ENCODE results near the gene ANAPC2.

The ANAPC2 gene

DNA sequence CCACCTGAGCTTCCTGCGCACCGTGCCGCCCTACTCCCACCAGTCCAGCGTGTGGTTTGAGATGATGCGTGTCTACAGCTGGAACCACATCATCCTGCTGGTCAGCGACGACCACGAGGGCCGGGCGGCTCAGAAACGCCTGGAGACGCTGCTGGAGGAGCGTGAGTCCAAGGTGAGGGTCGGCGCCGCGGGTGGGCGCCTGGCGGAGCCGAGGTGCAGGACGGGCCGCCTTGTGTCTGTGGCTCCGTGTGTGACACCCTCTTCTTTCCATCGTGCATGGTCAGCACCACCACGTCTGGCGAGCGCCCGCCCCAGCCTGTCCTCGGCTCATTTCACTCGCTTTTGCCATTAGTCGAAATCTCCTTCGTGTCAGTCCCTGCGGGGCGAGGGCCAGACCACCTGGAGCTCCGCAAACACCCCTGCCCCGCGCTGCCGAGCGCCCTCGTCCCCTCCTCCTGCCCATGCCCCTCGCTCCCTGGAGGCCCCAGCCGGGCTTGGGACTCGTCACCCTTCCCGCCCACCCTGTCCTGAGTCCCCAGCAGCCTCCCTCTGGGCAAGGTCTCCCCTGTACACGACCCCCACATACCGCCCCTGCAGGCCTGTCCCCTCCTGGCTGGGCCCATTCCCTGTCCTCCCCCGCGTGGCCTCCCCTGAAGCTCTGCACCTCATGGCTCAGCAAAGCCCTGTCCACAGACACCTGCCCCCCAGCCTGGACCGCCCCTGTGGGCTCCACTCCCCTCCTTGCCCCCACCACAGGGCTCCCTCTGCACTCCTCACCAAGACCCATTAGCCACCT lies 42.4 kb downstream of the ANAPC2 start:
- no peak overlapping the region for H3K27ac ChIP-seq
- no peak for DNase-seq
- H3K27me3 ChIP-seq (replicated peaks): peaks cover 6% of the 10 kb centered on the region
- no peak overlapping the region for H3K4me3 ChIP-seq (ENCODE audit: low read depth, low read length)
- in situ Hi-C loops (cut with HindIII; ENCODE audit: low pct_ligation_motif_present, low sequenced_read_pairs): no loop called here
- TF ChIP-seq, protein P1, sequence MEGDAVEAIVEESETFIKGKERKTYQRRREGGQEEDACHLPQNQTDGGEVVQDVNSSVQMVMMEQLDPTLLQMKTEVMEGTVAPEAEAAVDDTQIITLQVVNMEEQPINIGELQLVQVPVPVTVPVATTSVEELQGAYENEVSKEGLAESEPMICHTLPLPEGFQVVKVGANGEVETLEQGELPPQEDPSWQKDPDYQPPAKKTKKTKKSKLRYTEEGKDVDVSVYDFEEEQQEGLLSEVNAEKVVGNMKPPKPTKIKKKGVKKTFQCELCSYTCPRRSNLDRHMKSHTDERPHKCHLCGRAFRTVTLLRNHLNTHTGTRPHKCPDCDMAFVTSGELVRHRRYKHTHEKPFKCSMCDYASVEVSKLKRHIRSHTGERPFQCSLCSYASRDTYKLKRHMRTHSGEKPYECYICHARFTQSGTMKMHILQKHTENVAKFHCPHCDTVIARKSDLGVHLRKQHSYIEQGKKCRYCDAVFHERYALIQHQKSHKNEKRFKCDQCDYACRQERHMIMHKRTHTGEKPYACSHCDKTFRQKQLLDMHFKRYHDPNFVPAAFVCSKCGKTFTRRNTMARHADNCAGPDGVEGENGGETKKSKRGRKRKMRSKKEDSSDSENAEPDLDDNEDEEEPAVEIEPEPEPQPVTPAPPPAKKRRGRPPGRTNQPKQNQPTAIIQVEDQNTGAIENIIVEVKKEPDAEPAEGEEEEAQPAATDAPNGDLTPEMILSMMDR (IDR thresholded peaks at IDR 0.05; ENCODE audit: low read depth, low read length, missing control alignments): no peak
- no peaks in the 10 kb centered on the region for H3K36me3 ChIP-seq (replicated peaks)

DNA sequence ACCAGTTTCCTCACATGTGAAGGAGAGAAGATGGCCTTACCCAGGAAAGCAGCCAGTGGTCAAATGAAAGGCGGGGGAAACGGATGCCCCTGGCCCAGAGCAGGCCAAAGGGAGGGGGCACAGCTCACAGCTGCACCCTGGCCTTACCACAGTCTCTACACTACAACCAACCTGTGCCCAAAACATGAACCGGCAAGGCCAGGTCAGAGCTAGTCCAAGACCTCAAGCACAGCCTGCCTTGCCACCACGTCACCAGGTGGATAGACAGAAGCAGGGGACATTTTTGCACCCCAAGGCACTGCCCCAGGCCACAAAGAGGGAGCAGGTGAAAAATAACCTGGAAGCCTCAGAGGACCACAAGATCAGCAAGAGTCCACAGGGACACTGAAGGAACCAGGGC lies 44.9 kb downstream of the ANAPC2 start:
- no peak for DNase-seq
- in situ Hi-C loops (cut with HindIII; ENCODE audit: low pct_ligation_motif_present, low sequenced_read_pairs): no loop called here
- H3K36me3 ChIP-seq (replicated peaks): no peaks in the 10 kb centered on the region
- no peak overlapping the region for H3K27ac ChIP-seq
- H3K27me3 ChIP-seq (replicated peaks): peaks cover 30% of the 10 kb centered on the region
- no peak overlapping the region for H3K4me3 ChIP-seq (ENCODE audit: low read depth, low read length)
- TF ChIP-seq, protein P1 (IDR thresholded peaks at IDR 0.05; ENCODE audit: low read depth, low read length, missing control alignments): no peak

DNA sequence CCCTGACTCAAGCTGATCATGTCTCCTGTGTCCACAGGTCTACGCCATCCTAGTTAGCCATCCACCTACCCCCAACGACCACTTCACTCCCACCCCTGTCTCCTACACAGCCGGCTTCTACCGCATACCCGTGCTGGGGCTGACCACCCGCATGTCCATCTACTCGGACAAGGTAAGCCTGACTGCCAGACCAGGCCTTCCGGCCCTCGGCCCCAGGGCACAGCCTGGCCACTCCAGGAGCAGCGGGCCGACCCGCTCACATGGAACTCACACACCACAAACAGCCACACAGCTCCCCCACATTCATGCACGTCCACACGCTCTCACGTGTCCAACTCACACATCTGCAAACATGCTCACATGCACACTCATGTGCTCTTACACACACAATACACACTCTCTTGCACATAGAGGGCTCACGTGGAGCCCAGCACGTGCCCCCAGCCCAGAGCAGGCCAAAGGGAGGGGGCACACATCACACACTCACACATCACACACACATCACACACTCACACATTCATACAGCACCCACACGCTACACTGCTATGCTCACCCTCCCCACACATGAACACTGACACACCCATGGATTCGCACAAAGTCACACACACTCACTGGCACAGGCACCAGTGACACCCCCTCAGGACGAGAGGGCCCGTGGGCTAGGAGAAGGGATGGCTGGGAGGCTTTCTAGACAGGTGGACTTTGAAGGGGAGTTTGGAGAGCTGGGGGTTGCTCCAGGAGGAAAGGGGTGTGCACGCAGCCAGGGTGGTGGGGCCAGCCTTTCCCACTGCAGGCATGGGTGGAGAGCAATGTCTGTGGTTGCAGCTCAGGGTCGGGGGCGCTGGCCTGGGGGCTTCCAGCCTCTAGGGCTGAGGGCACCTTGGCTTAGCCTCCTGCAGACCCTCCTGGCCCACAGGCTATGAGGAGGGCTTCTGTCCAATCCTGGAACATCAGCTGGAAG lies 46.1 kb downstream of the ANAPC2 start:
- no peak overlapping the region for H3K27ac ChIP-seq
- H3K4me3 ChIP-seq (ENCODE audit: low read depth, low read length): no peak overlapping the region
- TF ChIP-seq, protein P1 (IDR thresholded peaks at IDR 0.05; ENCODE audit: low read depth, low read length, missing control alignments): no peak
- H3K36me3 ChIP-seq (replicated peaks): no peaks in the 10 kb centered on the region
- H3K27me3 ChIP-seq (replicated peaks): peaks cover 42% of the 10 kb centered on the region
- in situ Hi-C loops (cut with HindIII; ENCODE audit: low pct_ligation_motif_present, low sequenced_read_pairs): no loop called here
- no peak for DNase-seq

DNA sequence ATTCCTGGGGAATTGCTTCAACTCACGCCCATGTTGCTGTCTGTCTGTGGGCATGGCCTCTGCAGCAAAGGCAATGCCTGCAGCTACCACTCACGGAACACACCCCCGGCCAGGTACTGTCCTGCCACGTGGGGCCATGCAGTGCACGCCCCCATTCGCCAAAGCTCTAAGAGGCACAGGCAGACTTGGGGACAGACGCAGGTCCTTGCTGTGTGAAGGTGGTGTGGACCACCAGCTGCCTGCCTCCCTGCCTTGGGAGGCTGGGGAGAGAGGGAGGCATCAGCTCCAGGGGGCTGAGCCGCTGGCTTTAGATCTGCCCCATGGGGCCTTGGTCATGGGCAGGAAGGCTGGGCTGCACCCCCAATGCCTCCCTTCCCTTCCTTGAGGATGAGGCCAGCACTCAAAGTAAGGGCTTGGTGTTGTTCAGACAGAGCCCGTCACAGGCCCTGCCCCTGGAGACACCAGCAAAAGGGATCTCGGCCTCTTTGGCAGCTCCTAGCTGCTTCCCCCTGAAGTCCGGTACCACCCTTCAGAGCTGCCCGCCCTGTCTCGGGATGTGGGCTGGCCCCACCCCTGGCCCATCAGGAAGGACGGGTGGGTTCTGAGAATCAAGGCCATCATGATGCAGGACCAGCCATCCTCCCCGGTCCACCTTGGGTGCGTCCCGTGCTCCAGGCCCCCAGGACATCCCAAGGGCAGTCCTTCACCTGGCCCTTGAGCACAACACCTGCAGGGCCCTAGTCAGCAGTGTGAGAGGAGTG lies 47.1 kb downstream of the ANAPC2 start:
- no peak for DNase-seq
- in situ Hi-C loops (cut with HindIII; ENCODE audit: low pct_ligation_motif_present, low sequenced_read_pairs): no loop called here
- no peak overlapping the region for H3K27ac ChIP-seq

More for the DNA sequence above, 47.1 kb downstream of the ANAPC2 start:
- no peaks in the 10 kb centered on the region for H3K36me3 ChIP-seq (replicated peaks)
- H3K27me3 ChIP-seq (replicated peaks): peaks cover 45% of the 10 kb centered on the region
- TF ChIP-seq, protein P1 (IDR thresholded peaks at IDR 0.05; ENCODE audit: low read depth, low read length, missing control alignments): no peak
- H3K4me3 ChIP-seq (ENCODE audit: low read depth, low read length): no peak overlapping the region

All from brain microvascular endothelial cell (primary cell).